Measurements from ENCODE around the gene ATP2B1.

The ATP2B1 gene

GRCh38 chr12:89649820-89650219 is 58.8 kb downstream of the ATP2B1 start:
- no peak for TF ChIP-seq CTCF (IDR thresholded peaks at IDR 0.05)
- no peak for DNase-seq (ENCODE audit: low spot score)
- H3K4me3 ChIP-seq, result no peak overlapping the region
- H3K27ac ChIP-seq, result no peak overlapping the region

GRCh38 chr12:89649139-89649538 is 59.5 kb downstream of the ATP2B1 start:
- no peak for DNase-seq (ENCODE audit: low spot score)
- no peak for TF ChIP-seq CTCF (IDR thresholded peaks at IDR 0.05)
- H3K4me3 ChIP-seq, result no peak overlapping the region
- H3K27ac ChIP-seq, result no peak overlapping the region

GRCh38 chr12:89648211-89648930 is 60.3 kb downstream of the ATP2B1 start:
- TF ChIP-seq CTCF (IDR thresholded peaks at IDR 0.05), result no peak
- no peak overlapping the region for H3K27ac ChIP-seq
- no peak for DNase-seq (ENCODE audit: low spot score)

GRCh38 chr12:89645434-89645833 is 63.2 kb downstream of the ATP2B1 start:
- no peak for DNase-seq (ENCODE audit: low spot score)
- no peak overlapping the region for H3K27ac ChIP-seq
- H3K4me3 ChIP-seq, result no peak overlapping the region
- TF ChIP-seq CTCF (IDR thresholded peaks at IDR 0.05), result no peak

More at GRCh38 chr12:89648211-89648930, 60.3 kb downstream of the ATP2B1 start:
- no peak overlapping the region for H3K4me3 ChIP-seq

GRCh38 chr12:89642959-89643358 is 65.7 kb downstream of the ATP2B1 start:
- Histone ChIP-seq H3K4me3 (no peak overlapping the region), H3K27ac (no peak overlapping the region)
- TF ChIP-seq CTCF (IDR thresholded peaks at IDR 0.05), result no peak
- no peak for DNase-seq (ENCODE audit: low spot score)

GRCh38 chr12:89636776-89637160 is 71.9 kb downstream of the ATP2B1 start:
- no peak overlapping the region for H3K27ac ChIP-seq
- no peak for TF ChIP-seq CTCF (IDR thresholded peaks at IDR 0.05)
- H3K4me3 ChIP-seq, result no peak overlapping the region
- no peak for DNase-seq (ENCODE audit: low spot score)

- H3K27ac ChIP-seq, result no peak overlapping the region
- TF ChIP-seq CTCF (IDR thresholded peaks at IDR 0.05), result no peak
- no peak overlapping the region for H3K4me3 ChIP-seq
- DNase-seq (ENCODE audit: low spot score), result no peak
Observed at GRCh38 chr12:89636052-89636775, 72.4 kb downstream of the ATP2B1 start.

Measured in coronary artery (tissue), 2 donors.